ENCODE data around the gene VWA2.

The VWA2 gene

GRCh38 chr10:114276671-114277070, 37.6 kb downstream of the VWA2 start:
- DNase-seq: peak; percentile 55

GRCh38 chr10:114278140-114278883, 39.3 kb downstream of the VWA2 start:
- DNase-seq: peak; percentile 55

- DNase-seq: no peak
Observed at GRCh38 chr10:114278884-114279191, 39.8 kb downstream of the VWA2 start.

GRCh38 chr10:114279289-114279688, 40.2 kb downstream of the VWA2 start:
- DNase-seq: peak; percentile 41

- DNase-seq: peak; percentile 24
Observed at GRCh38 chr10:114279901-114280644, 41.0 kb downstream of the VWA2 start.

- peak; percentile 12 for DNase-seq
Observed at GRCh38 chr10:114281006-114281405, 42.0 kb downstream of the VWA2 start.

- peak; percentile 24 for DNase-seq
Observed at GRCh38 chr10:114281461-114281860, 42.4 kb downstream of the VWA2 start.

GRCh38 chr10:114282526-114282925, 43.5 kb downstream of the VWA2 start:
- peak; percentile 55 for DNase-seq

- DNase-seq: peak; percentile 38
Observed at GRCh38 chr10:114283091-114283490, 44.0 kb downstream of the VWA2 start.

- peak; percentile 30 for DNase-seq
Observed at GRCh38 chr10:114283535-114284234, 44.6 kb downstream of the VWA2 start.

GRCh38 chr10:114284346-114285071, 45.5 kb downstream of the VWA2 start:
- DNase-seq: peak; percentile 31

GRCh38 chr10:114285961-114286441, 46.9 kb downstream of the VWA2 start:
- peak; percentile 57 for DNase-seq

- DNase-seq: peak; percentile 34
Observed at GRCh38 chr10:114286921-114287320, 47.9 kb downstream of the VWA2 start.

GRCh38 chr10:114288424-114289095, 49.5 kb downstream of the VWA2 start:
- peak; percentile 24 for DNase-seq

GRCh38 chr10:114289096-114289436, 50.0 kb downstream of the VWA2 start:
- no peak for DNase-seq

GRCh38 chr10:114290038-114290437, 51.0 kb downstream of the VWA2 start:
- peak; percentile 12 for DNase-seq

- DNase-seq: no peak
Observed at GRCh38 chr10:114291076-114291475, 52.0 kb downstream of the VWA2 start.

GRCh38 chr10:114291516-114291915, 52.5 kb downstream of the VWA2 start:
- DNase-seq: no peak

GRCh38 chr10:114293075-114293474, 54.0 kb downstream of the VWA2 start:
- DNase-seq: no peak

GRCh38 chr10:114294549-114294948, 55.5 kb downstream of the VWA2 start:
- DNase-seq: no peak

- no peak for DNase-seq
Observed at GRCh38 chr10:114295393-114295792, 56.3 kb downstream of the VWA2 start.

GRCh38 chr10:114297136-114297705, 58.2 kb downstream of the VWA2 start:
- DNase-seq: no peak
